T follicular helper cell (primary cell): ENCODE data around the gene PHF12.

ENCODE experiments used
- DNase-seq: peaks from one replicate; pipeline ENCODE4 v3.0.0-alpha.2; 2020; ENCODE audit warnings: low read depth

Gene PHF12

DNA sequence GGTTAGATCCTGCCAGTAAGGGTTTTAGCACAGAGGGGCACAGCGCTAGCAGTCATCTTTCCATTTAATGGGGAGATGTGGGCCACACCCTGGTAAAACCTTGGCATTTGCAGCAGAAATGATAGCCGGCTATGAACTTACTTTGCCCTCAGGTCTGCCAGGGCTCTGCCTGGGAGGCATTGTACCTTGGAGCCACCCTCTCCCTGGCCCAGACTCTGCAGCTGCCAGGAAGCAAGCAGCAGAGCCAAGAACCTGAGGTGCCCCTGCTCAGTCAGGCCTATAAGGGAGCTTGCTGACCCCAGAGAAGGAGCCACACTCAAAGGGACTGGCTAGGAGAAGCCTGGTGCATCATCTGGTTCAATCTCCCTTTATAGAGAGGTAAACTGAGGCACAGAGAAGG, 23.7 kb upstream of the PHF12 start:
- DNase-seq = no peak

DNA sequence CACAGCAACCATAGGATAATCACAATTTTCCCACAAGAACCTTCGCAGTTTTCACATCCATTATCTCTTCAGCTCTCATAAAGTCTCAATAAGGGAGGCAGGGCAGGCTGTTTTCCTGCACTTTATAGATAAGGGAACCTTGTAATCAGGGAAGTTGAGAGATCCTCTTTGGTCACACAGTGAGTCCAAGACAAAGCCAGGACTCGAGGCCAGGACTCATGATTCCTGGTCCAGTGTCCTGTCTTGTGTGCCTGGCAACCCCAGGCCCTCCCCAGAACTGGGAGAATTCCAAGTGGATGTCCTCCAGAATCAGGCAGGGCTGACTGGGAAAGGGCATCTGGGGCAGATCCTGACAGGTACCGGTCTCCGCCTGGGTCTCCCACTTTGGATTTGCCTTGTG, 23.1 kb upstream of the PHF12 start:
- DNase-seq = no peak

DNA sequence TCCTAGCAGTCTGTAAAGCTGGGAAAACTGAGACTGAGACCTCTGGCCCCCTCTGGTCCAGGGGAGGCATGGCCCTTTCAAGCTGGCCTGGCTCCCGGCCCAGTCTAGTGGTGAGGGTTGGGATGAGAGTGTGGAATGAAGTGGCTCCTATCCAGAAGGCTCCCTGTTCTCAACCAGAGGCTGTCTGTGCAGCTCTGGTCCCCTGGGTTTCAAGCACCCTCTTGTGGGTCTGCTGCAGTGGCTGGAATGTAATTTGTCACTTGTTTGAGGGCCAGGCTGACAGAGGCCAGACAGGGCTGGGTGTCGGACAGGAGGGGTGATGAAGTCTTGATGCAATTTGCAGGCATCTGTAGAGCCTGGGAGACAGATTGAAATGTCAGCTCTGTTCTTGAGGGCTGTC, 22.1 kb upstream of the PHF12 start:
- DNase-seq = no peak

DNA sequence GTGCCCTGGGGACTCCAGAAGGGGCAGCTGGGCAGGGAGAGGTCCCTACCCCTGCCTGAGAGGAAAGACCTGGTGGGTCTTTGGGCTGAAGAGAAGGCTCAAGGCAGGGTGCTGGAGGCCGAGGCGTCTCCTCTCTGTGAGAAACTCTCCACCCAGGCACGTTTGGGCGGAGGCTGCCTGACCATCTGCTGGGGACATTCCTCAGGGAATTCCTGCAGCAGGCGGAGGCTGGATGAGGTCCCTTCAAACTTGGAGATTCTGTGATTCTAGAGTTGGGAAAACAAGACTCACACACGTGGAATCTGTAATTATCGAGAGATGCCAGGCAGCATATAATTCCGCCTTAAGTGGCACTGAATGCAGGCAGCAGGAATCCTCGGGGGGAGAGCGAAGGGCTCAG, 21.1 kb upstream of the PHF12 start:
- DNase-seq = no peak

DNA sequence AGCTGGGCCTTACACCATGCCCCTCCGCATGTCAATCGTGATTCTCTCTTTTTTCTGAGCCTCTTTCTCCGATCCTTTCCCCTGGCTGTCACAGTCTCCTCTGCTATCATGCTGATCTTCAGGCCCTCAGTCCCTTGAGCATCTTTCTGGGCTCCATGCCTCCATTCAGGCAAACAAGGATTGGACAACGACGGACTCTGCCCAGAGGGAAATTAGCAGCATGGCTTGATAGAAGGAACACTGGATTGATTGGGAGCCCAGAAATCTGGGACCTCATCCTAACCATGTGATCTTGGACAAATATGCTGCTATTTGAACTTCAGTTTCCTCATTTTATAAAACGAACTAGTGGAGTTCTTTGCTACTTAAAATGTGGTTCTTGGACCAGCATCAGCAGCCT, 19.6 kb upstream of the PHF12 start:
- DNase-seq = no peak

DNA sequence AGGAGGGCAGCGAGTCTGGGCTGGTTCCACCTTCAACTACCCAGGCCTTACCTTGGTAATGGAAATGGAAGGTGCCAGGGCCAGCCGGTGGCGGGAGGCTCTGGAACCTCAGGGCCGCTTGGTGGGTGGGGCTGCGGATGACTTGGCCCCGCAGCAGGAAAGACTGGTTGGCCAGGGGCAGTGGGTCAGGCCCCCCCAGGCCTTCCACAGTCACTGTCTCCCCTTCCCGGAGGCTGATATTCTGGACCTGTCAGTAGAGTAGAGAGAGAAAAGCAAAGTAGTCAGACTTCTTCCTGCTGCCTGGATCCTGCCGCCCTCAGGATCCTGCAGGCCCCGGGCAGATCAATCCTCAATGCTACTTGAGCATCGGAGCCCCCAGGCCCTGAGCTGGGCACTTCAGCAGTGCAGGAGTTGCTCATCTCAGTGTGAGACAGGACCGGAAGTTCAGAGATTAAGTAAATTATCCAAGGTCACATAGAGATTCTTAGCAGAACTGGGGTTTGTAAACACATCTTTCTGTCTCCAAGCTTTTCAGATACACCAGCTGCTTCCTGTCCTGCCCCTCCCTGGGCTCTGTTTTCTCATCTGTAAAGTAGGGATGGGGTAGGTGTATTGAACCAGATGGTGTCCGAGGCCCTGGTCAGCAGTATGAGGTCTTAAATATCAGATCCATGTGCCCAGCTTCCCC, 18.5 kb upstream of the PHF12 start:
- DNase-seq = no peak

DNA sequence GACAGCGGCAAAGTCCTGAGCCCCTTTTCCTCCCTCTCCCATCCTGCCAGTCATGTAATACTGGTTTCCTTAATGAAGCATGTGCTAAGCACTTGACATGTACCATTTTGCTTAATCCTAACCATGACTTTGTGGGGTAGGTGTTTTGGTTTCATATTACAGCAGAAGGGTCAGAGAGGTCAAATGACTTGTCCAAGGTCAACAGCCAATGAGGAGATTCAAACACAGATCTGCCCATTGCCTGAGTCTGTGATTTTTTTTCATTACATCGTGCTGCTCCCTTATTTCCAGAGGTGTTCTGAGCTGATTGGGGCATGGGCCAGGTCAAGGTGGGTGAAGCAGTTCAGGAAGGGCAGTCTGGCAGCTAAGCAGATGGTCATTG, 17.6 kb upstream of the PHF12 start:
- DNase-seq = no peak

DNA sequence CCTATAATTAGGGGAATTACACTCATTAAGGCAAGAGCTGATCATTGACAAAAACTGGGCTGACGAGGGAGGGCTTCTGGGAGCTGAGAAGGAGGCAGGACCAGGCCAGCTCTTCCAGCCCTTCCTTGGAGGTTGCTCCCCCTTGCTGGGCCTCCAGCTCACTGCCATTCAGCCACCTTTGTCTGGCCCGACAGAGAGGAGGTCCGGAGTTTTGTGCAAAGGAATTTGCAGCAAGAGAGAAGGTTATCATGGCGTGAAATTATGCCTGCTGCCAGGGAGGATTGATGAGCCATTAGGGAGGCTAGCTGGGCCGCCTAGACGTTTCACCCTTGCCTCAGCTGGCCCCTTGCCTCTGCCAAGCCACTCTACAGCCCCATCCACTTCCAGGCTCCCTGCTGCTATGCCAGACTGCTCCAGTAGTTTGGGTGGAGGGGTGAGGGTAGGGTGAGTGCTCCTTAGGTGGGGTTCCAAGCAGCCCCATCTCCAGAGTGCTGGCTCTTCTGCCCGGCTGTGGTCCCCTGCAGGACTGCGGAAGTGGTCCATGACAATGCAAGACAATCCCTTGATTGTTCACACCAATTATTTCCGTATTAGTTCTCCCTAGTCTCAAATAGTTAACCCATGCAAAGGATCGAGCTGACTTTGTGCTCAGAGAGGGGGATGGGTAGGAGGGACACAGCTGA, 17.1 kb upstream of the PHF12 start:
- DNase-seq = no peak

DNA sequence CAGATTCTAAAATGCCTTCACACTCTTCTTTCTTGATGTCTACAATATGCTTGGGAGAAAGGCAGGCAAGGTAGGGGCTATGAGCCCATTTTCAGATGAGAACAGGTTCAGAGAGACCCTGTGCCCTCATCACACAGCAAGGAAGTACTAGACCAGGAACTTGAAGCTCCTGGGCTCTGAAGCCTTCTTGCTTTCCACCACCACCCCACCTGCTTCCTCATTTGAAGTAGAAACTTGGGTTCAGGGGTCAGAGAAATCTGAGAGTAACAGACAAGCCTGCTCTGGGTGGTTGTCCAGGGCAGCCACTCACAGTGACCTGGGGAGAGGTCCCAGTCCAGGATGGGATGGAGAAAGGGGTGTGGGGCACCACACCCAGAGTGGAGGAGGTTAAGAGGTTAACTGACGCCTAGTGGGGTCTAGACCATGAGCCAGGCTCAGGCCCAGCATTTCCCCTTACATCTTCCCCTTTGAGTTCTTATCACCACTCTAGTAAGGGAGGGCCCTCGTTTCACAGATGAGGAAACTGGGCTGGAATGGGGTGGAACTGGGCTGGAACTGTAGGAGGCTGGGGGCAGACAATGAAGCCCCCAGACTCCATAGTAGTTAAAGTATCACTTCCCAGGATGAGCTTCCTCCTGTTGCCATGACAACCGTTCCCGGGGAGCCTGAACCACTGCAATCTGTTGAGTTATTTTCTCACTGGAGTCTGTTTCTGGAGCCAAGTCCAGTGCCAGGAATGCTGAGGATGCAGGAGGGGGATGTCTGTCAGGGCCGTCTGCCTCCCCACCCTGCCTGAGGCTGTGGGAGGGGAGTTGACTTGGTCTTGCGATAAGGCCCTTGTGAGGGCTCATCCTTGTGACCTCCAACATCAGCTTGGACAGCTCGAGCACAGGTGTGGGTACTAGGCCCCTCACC, 16.2 kb upstream of the PHF12 start:
- DNase-seq = no peak

DNA sequence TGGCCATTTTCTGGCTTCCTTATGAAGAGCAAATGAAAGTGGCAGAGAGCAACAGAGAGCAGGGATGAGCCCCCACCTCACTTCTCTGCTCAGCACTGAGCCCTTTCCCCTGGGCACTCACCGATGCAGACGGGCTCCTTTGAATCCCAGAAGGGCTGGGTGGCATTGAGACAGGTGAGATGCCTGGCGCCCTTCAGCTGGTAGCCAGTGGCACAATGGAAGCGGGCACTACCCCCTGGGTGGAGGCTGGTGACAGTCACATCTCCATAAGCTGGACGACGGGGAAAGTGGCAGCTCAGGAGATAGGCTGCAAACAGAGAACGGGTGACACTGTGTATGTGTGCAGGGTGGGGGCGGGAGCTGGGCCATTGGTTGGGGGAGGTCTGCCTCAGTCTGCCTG, 12.5 kb upstream of the PHF12 start:
- DNase-seq = no peak

DNA sequence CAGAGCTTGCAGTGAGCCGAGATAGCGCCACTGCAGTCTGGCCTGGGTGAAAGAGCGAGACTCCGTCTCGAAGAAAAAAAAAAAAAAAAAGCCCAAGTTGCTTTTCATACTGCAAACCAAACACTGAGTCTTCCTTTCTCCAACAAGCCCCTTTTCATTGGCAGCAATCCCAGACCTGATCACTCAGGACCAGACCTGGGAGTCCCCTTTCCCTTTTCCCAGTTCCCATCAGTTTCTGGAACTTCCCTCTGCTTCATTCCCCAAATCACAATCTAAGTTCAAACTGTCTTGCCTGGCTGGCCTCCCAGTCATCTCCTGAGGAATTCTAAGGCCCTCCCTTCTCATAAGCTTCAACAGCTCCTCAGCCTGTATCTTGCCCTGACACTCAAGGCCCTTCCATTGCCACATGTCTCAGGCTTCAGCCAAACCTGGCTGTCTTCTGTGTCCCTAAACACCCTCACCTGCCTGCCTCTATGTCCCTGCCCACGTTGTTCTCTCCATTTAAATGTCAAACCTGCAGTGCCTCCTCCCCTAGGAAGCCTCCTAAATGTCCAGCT, 11.8 kb upstream of the PHF12 start:
- no peak for DNase-seq

DNA sequence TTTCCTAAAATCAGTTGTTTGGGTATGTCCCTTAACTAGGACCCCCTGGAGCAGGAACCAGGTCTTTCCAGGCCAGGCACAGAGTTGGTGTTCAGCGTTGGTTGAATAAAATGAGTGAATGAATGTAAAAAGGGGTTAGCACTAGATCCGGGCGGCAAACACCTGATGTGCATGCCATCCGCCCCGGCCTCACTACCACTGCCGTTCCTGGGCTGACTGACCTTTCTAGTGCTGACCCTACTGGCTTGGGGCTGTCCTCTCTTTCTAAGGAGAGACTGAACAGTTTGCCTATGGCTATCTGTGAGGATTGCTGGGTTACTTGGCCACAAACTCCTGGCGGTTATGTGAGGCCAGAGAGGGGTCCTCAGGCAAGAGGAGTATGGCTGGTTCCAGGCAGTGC, 10.1 kb upstream of the PHF12 start:
- no peak for DNase-seq

DNA sequence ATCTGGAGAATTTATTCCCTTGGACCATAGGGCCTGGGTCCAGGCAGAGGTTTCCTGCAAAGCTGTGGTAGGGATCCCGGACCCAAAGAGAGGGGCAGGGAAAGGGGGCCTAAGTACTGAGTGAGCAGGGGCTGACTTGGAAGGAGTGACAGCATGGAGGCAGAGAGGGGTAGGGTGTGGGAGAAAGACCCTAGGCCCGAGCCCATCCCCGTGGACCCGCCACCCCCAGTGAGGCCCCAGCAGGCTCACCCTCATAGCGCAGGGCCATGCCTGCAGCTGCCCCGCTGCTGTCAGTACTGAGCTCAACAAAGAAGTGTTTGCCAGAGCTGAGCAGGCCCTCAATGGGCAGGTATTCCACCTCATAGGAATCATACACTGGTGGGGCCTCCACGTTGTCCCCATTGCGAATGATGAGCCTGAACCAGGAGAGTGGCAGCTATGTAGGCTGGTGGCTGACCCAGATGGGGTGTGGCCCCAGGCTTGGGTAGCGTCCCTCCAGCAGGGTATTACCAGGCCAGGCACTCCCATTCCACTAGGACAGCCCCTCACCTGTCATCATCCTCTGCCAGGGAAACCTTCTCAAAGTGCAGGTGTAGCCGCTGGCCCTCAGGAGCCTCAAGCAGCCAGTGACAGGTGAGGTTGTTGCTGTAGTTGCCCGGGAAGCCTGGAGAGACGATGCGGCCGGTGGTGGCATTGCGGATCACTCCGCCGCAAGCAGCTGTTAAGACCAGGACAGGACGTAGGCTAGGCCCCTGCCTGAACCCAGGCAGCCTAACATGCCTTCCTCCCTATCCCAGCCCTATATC, 9.1 kb upstream of the PHF12 start:
- DNase-seq = no peak

DNA sequence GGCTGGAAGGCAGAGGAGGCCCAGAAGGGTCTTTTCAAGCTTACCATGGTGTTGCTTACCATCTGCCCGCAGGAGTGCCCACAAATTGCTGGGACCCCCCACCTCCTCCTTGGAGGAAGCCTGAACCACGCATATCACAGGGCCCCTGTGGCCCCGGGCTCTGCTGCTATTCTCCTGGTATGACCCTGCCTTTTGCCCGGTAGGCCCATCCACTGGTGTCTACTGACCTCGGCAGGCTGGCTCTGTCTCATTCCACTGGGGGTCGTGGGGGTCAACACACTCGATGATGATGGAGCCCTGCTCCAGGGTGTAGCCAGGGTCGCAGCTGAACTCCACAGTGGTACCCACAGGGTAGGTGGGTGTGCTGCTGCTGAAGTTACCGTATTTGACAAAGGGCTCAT, 8.2 kb upstream of the PHF12 start:
- DNase-seq = no peak

DNA sequence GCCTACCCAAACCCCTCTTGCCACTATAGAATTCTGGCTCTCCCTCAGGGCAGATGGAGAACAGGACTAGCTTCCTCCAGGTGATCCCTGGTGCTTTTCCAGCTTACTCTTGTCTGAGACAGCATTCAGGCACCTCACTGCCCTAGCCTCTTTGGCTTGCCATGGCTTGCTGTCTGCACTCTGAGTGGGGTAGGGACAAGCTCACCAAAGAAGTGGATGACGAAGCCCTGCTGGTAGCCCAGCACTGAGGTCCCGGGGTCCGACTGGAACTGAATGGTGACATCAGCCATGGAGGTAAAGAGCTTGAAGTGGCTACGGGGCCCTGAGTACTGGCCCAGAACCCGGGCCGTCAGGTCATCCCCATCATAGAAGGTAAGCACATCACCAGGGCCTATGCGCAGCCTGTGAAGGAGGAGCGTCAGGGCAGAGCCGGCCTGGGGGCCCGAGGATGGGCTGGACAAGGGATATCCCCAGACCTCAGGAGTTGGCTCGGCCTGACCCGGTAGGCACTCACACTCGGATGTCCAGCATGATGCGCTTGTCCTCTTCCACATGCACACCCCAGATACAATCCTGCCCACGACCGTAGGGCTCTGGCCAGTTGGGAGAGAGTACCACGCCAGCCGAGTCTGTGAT, 7.6 kb upstream of the PHF12 start:
- no peak for DNase-seq

DNA sequence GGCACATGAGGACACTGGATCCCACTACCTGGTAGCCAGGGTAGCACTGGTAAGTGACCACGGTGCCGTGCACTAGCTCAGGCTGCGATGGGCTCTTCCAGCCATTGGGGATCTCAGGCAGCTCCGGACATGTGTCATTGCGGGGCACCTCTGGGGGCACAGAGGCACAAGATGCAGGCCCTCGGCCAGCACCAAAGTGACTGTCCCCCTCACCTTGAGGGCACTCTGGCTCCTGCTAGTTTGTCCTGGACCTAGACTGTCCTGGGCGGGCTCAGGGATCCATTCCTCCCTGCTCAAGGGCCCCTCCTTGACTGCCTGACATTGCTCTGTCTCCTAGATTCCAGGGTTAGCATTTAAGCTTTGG, 6.7 kb upstream of the PHF12 start:
- DNase-seq = no peak

DNA sequence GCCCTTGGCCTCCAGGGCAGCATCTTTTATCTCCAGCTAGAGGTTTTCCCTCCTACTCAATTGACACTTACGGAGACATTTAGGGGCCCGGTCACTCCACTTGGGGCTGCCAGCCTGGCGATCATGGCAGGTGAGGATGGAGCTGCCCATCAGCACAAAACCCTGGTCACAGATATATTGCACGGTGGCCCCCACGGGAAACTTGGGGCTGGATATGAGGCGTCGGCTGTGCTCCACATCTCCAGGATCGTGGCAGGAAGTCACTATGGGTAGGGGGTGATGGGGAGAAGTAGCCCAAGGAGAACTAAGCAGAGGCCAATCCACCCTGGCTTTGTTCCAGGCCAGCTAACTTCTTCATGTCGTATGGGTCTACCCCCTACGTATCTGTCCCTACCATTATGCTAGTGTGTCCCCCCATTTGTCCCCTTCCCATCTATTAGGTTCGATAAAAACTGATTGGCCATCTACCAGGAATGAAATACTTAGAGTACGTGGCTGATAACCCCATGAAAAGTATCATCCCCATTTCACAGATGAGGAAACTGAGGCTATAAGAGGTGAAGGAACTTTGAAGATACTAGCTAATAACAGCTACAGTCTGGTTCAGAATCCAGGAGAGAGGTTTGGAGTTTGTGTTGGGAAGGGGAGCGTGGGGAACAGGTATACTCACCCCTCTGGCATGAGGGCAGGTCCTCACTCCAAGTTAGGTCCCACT, 6.1 kb upstream of the PHF12 start:
- DNase-seq = no peak

DNA sequence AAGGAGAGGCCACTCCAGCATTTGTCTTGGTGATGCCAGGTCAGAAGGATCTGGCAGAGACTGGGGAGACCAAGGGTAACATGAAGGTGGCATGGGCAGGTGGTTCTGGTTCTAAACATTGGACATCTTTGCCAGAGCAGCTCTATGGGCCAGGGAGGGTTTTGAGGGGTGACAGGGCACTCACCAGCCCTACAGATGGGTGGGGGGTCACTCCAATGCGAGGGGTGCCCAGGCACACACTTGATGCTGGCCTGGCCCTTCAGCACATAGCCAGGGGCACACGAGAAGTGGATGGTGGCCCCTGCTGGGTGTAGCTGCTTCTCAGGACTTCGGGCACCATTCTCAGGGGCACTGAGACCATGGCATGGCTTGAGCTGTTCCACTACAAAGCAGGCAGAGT, 5.5 kb upstream of the PHF12 start:
- no peak for DNase-seq

DNA sequence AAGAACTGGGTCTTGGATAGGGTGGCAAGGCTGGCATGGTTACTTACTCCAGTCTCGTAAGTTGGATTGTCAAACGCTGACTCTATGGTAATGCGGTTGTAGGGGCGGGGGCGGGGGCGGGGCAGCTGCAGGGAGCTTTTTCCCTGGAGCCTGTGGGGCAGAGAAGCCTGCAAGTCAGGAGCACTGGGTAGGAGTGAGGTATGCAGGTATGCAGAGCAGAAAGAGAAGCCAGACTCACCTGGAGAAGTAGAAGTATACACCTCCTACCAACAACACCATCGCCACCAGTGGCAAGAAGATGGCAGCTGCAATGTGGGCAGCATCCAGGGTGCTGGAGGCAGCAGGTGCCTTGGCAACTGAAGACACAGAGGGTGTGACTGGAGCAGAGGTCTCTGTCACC, 4.8 kb upstream of the PHF12 start:
- DNase-seq = no peak

DNA sequence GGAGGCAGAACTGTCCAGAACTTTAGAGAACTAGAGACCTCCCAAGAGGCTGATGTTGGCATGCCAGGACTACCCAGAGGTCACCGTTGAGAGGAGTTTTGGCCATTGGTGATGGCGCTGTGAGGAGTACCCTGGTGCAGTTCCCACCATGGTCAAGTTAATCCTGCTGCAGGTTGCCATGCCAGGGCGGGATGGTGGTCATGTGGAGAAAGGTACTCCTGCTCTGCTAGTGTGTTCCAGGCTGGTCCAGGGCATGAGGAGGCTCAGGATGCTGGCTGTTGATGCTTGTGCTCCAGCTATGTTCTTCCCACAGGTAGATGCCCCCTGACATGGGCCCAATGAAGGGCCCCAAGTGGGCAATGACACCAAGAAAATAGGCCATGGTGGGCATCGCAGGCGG, 4.1 kb upstream of the PHF12 start:
- no peak for DNase-seq

DNA sequence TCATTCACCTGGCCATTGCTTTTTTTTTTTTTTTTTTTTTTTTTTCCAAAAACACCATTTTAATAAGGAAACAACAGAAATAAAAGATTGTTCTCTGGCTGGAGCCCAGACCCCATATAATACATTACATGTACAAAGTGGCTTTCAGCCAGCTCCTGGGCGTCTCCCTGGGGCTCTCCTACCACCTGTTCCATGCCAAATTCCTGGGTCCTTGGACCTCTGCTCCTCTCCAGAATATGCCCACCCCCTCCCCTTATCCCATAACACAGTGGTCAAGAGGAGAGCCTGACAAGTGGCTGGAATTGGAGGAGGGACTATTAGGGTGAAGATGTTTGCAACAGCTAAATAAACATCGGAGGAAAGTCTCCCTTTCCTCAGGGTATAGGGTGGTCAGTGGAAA, 3.6 kb upstream of the PHF12 start:
- DNase-seq = no peak
